K562 (cell line): Measurements from ENCODE around the gene METTL25B. TPM values are rescaled to one million over a fixed set of nuclear protein-coding genes. Genes with fewer than 3 reads are reported as not detected.
A peak's percentile ranks its signal among the peaks of the same experiment; 100 is the strongest.

ENCODE experiments used
- REST ChIP-seq, 2 experiments: fragments of 450-650 bp; formaldehyde crosslinking in 1 of 2; IDR thresholded peaks; 2 replicates each; pipeline versions ENCODE4 v1.4.0 to v1.6.1; 2014 to 2020; ENCODE audit warnings: mild to moderate bottlenecking in 2 of 2, borderline replicate concordance in 1 of 2, low read depth in 1 of 2
- SMARCE1 ChIP-seq: fragments of 450-650 bp; IDR thresholded peaks from 2 replicates; pipeline ENCODE4 v1.7.1; 2016; ENCODE audit warnings: mild to moderate bottlenecking
- polyA plus RNA-seq, 8 experiments: library from polyadenylated mRNA; depleted of rRNA in 4 of 8; stranded (reverse) in 5 of 8; unstranded in 3 of 8; fragments of >200 nt; fragmentation: Nextera tagmentation in 2 of 8; fragmentation: Illumina TruSeq in 1 of 8; extraction: Ambion mirVana in 2 of 8; extraction: Trizol in 1 of 8; gene quantifications; 2 replicates each; pipeline versions ENCODE4 v1.2.1 to v1.2.3, GENCODE V29; 2011 to 2014; ENCODE audit warnings: inconsistent platforms in 1 of 8, missing spikeins in 1 of 8
- total RNA-seq, 7 experiments: library from RNA; depleted of rRNA in 6 of 7; stranded (reverse); fragments of >200 nt in 6 of 7; fragmentation: Illumina TruSeq in 2 of 7; extraction: Trizol in 2 of 7; gene quantifications; 2 replicates each; pipeline versions ENCODE4 v1.2.1 to v1.2.3, GENCODE V29; 2011 to 2021; ENCODE audit warnings: low replicate concordance in 1 of 7

METTL25B gene
- total and polyA plus RNA-seq, 9 of the 15 experiments (the other 6 are each of a cell fraction or from before 2014, with no cell fraction given) = 7.7 to 48.3 (median 33.1) TPM

- TF ChIP-seq REST (IDR thresholded peaks at IDR 0.05; ENCODE audit: borderline replicate concordance) (no peak), REST (CRISPR knock-in tag; IDR thresholded peaks at IDR 0.05; ENCODE audit: low read depth) (no peak), SMARCE1 (peak; percentile 37; the same call in 1 of the 2 replicates)
Observed at GRCh38 chr1:156772728-156773497, 44.6 kb downstream of the METTL25B start (continued).
